Cardiac septum (tissue), 1 donor: ENCODE measurements around the gene PAK6. TPM values are rescaled to one million over a fixed set of nuclear protein-coding genes. Genes with fewer than 3 reads are reported as not detected.

Source experiments
- DNase-seq: peaks from one replicate; pipeline ENCODE4 v3.0.0-alpha.2; 2020; ENCODE audit warnings: low spot score
- intact Hi-C: fragments of 100-400 bp; cut with DNase I; formaldehyde crosslinking; loops from one replicate; pipeline ENCODE4 v1.14.0; 2022
- total RNA-seq: library from RNA; stranded (reverse); fragmentation: NEBNext Ultra II Directional; extraction: Animal tissue kit (Norgen Biotek cat#: 25700); gene quantifications from one replicate; pipeline ENCODE4 v1.2.1, GENCODE V29; 2021
- donor health status: DM: no; HTN: no; CAD: no.

PAK6 gene
- total RNA-seq, 1 donor from 2014 or later: 2.6 TPM

- intact Hi-C loops: no loop called here
- no peak for DNase-seq
Observed at GRCh38 chr15:40252438-40253166, 13.7 kb downstream of the PAK6 start.

DNA sequence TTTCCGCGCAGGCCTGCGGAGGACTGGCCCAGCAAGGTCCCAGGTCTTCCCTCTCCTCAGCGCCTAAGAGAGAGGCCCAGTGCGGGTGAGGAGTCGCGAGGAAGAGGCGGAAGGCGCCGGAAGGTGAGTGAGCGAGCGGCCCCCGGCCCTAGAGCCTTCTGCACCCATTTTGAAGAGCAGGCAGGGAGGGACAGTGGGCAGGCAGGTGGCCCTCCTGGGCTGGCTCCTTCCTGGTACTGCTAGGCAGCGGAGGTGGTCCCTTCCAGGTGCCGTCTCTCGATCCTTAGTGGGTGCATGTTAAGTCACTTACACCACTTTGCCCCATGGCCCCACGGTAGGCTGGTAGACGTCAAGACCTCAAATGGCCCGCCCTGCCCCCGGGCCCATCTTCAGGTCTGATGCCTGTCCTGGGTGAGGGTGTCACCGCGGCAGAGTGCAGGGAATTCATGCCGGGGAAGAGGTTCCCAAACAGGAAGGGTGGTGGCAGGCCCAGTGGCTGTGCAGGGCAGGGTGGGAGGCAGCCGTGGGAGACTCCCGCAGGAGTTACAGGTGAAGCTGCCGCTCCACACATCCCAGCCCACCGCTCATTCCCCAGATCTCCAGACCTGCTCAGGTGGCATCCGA, 14.4 kb downstream of the PAK6 start:
- intact Hi-C loops: no loop called here
- no peak for DNase-seq

DNA sequence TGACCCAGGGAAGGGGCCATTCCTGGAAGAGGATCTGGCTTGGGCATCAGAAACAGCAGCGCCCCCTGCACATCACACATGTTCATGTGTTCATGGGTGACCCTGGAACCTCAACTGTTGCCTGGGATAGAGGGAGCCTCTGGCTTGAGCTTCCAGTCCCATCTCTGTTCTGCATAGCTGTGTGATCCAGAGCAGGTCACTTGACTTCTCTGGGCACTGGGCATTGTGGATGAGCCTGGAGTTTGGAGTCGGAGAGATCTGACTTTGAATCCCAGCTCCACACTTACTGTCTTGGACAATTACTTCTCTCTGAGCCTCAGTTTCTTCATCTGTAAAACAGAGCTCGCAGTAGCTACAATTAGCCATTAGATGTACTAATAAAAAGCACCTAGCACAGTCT, 15.6 kb downstream of the PAK6 start:
- DNase-seq: no peak
- intact Hi-C loops: no loop called here

- intact Hi-C loops: no loop called here
- DNase-seq: no peak
Observed at GRCh38 chr15:40255033-40255432, 16.2 kb downstream of the PAK6 start.

GRCh38 chr15:40256638-40257235, 17.9 kb downstream of the PAK6 start:
- no peak for DNase-seq
- intact Hi-C loops: no loop called here

DNA sequence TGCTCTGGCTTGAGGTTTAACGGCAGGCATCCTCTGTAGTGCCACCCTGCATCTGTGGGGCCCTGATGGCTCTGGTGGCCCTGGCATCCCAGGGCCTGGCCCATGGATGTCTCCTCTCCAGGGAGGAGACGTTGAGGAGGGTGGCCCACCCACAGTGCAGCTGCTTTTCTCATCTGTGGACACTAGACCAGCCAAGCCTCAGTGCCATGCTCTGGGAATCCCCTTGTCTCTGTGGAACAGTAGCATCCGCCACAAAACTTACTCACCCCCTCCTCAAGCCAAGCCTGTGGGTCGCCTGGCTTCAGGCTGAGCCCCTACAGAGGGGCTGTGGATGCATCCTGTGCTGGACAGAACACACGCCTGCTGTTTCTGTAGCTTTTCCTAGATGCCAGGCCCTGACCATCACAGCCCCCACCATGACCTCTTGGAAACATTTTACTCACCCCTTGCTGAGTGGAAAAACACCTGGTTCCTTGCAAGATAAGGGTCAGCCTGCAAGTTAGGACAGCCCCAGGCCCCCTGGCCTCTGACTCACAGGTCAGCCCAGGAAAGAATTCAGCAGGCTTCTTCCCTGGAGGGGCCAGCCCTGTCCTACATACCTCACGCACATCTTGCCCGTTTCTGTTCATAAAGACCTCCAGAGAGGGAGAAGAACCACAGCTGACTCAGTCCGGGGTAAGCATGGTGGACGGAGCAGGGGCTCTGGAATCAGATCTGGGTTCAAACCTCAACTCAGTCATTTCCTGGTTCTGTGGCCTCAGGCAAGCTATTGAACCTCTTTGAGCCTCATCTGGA, 19.0 kb downstream of the PAK6 start:
- intact Hi-C loops: no loop called here
- DNase-seq: no peak

DNA sequence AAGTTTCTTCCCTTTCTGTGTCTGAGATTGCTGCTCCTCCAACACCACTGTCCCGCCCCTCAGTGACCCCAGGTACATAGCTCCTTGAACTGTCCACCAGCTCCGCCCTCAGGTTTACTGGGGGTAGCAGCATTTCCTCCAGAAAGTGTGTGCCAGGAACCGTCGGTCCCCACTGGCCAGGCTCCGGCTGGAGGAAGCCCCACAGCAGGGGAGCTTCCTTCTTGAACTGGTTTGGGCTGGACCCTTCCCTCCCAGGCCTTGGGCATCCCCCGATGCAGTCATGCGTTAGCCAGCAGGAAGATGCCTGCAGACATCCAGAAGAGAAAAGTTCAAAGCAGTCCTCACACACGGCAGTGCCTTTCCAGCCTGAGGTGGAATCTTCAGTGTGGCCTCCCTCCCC, 19.7 kb downstream of the PAK6 start:
- no peak for DNase-seq
- intact Hi-C loops: no loop called here

DNA sequence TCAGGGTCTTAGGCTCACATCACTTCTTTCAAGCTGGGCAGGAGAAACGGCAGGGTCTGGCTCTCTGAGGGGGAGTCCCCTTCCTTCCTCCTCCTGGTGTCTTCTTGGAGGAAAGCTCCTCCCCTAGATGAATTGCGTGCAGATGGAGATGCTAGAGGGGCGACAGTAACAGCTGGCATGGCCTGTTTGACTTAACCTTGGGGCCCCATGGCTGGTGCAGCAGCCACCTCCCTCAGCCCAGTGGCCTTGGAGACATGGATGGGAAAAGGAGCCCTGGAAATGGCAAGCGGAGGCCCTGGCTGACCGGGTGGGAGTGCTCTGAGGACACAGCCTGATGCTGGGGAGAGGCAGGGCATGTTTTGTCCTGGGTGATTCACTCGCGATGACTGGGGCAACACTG, 20.2 kb downstream of the PAK6 start:
- no peak for DNase-seq
- intact Hi-C loops: no loop called here

GRCh38 chr15:40263024-40263754, 24.3 kb downstream of the PAK6 start:
- DNase-seq: no peak
- intact Hi-C loops: no loop called here

GRCh38 chr15:40264321-40265153, 25.7 kb downstream of the PAK6 start:
- no peak for DNase-seq
- intact Hi-C loops: no loop called here

DNA sequence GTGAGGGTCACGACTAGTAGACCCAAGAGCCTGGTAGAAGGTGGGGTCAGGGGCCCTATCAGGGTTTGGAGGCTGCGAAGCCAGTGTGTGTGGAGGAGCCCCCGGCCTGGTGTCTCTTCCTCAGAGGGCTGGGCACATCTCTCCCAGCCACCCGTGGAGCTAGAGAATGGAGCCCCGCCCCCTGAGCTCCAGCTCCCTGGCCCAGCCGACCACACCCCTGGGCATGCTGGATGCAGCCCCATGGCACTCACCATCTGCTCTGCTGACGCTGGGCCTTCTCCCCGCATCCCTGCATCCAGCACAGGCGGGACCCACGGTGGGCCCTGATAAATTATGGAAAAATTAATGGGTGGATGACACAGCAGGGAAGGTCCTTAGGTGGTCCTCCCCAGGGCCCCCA, 26.5 kb downstream of the PAK6 start:
- intact Hi-C loops: no loop called here
- DNase-seq: no peak

DNA sequence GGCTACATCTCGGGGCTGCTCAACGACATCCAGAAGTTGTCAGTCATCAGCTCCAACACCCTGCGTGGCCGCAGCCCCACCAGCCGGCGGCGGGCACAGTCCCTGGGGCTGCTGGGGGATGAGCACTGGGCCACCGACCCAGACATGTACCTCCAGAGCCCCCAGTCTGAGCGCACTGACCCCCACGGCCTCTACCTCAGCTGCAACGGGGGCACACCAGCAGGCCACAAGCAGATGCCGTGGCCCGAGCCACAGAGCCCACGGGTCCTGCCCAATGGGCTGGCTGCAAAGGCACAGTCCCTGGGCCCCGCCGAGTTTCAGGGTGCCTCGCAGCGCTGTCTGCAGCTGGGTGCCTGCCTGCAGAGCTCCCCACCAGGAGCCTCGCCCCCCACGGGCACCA, 27.0 kb downstream of the PAK6 start:
- intact Hi-C loops: no loop called here
- DNase-seq: no peak

DNA sequence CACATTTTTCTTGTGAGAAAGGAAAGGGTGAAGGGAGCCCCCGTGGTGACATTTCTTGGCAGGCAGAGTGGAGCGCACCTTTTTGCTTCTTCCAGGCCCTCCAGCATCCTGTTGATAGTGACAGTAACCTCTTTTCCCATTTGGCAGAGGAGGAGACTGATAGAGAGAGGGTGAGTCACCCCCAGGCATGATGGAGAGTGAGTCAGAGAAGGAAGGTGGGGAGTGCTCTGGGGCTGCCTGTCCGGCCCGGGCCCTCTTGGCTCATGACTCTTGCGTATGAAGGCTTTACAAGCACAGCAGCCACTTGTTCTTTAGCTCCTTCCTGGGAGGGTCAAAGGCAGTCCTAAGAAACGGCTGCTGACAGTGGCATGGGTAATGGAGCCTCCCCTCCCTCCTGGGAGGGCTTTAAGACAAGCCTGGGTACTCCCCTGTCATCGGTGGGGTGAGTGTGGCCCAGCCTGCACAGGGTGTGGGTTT, 28.0 kb downstream of the PAK6 start:
- intact Hi-C loops: no loop called here
- no peak for DNase-seq

- intact Hi-C loops: no loop called here
- no peak for DNase-seq
Observed at GRCh38 chr15:40267670-40268069, 28.8 kb downstream of the PAK6 start.

GRCh38 chr15:40269604-40270003, 30.7 kb downstream of the PAK6 start:
- intact Hi-C loops: no loop called here
- no peak for DNase-seq

DNA sequence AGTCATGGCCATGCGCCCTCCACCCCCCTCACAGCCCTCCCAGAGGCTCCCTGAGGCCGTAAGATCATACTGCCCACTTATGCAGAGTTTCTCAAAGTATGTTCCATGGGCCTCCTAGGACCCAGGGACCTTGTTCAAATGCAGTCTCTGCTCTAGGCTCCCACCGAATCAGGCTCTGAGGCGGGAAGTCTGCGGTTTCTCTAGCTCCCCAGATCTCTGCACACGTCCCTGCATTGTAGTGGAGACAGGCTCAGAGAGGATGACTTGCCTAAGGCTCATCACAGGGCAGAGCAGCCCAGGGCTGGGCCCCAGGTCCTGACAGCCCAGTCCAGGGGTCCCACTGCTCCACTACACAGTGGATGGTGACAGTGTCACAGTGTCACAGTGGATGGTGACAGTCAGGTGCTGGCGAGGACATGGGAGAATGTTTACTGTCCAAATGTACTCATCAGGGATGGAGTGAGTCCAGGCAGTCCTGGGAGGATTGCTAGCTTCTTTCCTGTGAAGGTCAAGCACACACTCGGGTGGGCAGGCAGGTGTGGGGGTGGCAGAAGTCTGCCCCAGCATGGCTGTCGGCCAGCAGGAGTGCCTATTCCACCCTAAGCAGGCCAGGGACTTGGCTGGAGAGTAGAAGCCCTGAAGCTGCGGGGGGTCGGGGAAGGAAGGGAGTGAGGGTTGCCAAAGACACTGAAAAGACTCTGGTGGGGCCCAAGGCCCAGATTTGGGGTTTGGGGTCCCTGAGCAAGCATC, 31.6 kb downstream of the PAK6 start:
- intact Hi-C loops: no loop called here
- DNase-seq: no peak

DNA sequence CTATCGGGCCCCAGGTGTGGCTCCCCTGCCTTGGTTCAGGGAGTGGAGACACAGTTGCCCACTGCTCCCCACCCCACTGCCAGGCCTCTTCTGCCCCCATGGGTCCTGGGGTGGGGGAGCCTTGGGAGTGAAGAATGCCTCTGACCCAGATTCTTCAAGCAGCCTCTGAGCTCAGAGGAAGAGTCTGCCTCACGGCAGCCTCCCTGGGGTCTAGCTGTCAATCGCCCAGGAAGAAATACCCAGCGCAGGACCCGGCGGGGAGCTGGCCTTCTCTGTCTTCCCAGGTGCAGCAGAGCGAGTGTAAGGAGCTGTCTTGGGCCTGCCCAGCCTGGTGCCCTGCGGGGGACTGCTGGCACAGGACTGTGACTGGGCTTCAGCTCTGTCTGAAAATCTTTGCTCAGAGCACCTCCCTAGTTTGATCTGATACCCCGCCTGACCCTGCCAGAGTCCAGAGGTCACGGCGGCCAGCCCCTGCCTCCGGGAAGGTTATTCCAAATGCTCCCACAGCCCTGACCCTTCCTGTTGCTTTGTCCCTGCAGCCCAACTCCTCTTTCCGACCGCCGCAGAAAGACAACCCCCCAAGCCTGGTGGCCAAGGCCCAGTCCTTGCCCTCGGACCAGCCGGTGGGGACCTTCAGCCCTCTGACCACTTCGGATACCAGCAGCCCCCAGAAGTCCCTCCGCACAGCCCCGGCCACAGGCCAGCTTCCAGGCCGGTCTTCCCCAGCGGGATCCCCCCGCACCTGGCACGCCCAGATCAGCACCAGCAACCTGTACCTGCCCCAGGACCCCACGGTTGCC, 33.0 kb downstream of the PAK6 start:
- no peak for DNase-seq
- intact Hi-C loops: no loop called here
